GM18502 (cell line): ENCODE results near the gene ANO8.
"Not testable (repeated sequence)": the region's sequence is repeated elsewhere in the genome, so short reads cannot be mapped to it uniquely, and the experiment has no call there.

ENCODE experiments used
- ATAC-seq: cut with Tn5 transposase; IDR thresholded peaks from one replicate; pipeline ENCODE4 v1.9.1; 2021; ENCODE audit warnings: mild to moderate bottlenecking; ENCODE audit not compliant: unreplicated experiment, poor library complexity

Gene ANO8

GRCh38 chr19:17294051-17294891 lies 40.4 kb downstream of the ANO8 start:
- ATAC-seq, result no peak

DNA sequence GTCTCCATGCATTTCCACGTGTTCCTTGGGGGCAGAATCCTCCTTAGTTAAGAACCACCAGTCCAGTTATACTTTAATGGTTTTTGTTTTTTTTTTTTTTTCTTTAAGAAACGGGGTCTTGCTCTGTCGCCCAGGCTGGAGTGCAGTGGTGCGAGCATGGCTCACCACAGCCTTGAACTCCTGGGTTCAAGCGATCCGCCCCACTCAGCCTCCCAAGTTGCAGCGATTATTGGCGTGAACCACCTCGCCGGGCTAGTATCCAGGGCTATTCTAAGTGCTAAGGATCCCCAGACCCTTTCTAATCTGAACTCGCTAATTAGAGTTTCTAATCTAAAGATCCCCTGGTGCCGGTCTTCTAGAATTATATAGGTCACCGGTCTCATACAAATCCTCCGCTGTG lies 41.0 kb downstream of the ANO8 start:
- ATAC-seq, result no peak

- peak; percentile 74 for ATAC-seq
Observed at GRCh38 chr19:17292301-17293074, 42.2 kb downstream of the ANO8 start.

GRCh38 chr19:17289489-17289888 lies 45.2 kb downstream of the ANO8 start:
- no peak for ATAC-seq

DNA sequence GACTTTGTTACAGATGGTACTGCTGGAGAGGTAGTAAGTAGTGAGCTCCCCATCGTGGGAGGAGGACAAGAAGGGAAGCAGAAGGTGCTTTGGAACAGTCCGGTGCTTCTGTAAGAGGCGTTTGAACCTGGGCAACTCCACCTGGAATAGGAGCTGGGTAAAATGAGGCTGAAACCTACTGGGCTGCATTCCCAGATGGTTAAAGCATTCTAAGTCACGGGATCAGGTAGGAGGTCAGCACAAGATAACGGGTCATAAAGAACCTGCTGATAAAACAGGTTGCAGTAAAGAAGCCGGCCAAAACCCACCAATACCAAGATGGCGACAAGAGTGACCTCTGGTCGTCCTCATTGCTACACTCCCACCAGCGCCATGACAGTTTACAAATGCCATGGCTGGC lies 47.9 kb downstream of the ANO8 start:
- ATAC-seq, result no peak

- ATAC-seq, result no peak
Observed at GRCh38 chr19:17286263-17286662, 48.4 kb downstream of the ANO8 start.

DNA sequence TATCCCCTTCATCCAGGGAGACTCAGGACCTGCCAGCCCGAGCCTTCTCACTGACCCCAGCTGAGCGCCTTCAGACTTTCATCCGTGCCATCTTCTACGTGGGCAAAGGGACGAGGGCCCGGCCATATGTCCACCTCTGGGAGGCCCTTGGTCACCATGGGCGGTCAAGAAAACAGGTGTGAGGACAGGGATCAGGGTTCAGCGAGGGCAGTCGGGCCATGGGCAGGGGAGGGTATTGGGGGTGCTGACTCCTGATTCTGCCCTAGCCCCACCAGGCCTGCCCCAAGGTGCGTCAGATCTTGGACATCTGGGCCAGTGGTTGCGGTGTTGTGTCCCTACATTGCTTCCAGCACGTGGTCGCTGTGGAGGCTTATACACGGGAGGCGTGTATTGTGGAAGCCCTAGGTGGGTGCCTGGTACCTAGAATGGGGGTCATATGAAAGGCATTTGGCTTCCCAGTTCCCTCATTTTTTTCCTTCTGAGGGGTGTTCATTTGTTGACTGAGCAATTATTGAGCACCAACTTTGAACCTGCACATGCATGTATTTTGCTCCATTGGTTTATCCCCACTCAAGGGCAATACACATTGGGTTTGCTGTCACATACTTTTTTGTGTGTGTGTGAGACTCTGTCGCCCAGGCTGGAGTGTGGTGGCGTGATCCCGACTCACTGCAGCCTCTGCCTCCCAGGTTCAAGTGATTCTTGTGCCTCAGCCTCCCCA lies 49.1 kb downstream of the ANO8 start:
- ATAC-seq, result no peak

DNA sequence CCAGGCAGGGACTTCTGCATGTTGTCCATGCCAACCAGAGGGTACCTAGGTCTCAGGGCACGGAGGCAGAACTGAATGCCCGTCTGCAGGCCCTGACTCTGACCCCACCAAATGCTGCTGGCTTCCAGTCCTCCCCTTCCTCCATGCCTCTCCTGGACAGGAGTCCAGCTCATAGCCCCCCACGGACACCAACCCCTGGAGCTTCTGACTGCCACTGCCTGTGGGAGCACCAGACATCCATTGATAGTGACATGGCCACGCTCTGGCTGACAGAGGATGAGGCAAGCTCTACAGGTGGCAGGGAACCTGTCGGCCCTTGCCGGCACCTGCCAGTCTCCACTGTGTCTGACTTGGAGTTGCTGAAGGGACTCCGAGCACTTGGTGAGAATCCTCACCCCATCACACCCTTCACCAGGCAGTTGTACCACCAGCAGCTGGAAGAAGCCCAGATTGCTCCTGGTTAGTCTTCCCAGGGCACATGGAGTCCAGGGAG lies 51.1 kb downstream of the ANO8 start:
- no peak for ATAC-seq

GRCh38 chr19:17282488-17283125 lies 52.0 kb downstream of the ANO8 start:
- peak; percentile 67 for ATAC-seq

GRCh38 chr19:17281391-17282304 lies 53.0 kb downstream of the ANO8 start, which contains the start of gene ANKLE1:
TSS of gene ANKLE1 (plus strand) at chr19:17281901. CDS start at chr19:17281921, 20 bp downstream.
- ATAC-seq, result peak; percentile 45

- no peak for ATAC-seq
Observed at GRCh38 chr19:17279436-17279835, 55.2 kb downstream of the ANO8 start.

GRCh38 chr19:17275441-17276175 lies 59.0 kb downstream of the ANO8 start:
- ATAC-seq, result no peak

- ATAC-seq, result not testable (repeated sequence)
Observed at GRCh38 chr19:17274892-17275291, 59.8 kb downstream of the ANO8 start.
